H1 (cell line): ENCODE measurements around the gene PDLIM4. TPM values are rescaled to one million over a fixed set of nuclear protein-coding genes. Genes with fewer than 3 reads are reported as not detected.
A peak's percentile ranks its signal among the peaks of the same experiment; 100 is the strongest.

Source experiments
- CTCF ChIA-PET: fragments of 300-600 bp; sonication (Branson Sonifier 250); formaldehyde crosslinking; loops from one replicate; lab custom pipeline; 2021; ENCODE audit not compliant: partially characterized antibody; lab: Charles Lee
- POLR2A ChIA-PET: fragments of 300-600 bp; sonication (Branson Sonifier 250); formaldehyde crosslinking; loops from one replicate; lab custom pipeline; 2021; ENCODE audit warnings: inconsistent platforms; ENCODE audit not compliant: partially characterized antibody; lab: Charles Lee
- DNase-seq, 2 experiments: peaks; one replicate each; pipeline versions ENCODE4 v3.0.0 to v3.0.0-alpha.2; 2010 to 2022; ENCODE audit warnings: low spot score in 2 of 2, low read depth in 1 of 2, mixed read lengths in 1 of 2
- FAIRE-seq: peaks from 2 replicates; lab custom pipeline; 2011; peaks lifted over from hg19 to GRCh38; lab: Jason Lieb, UNC
- H2AFZ ChIP-seq: 2 replicates; pipeline ENCODE4 v1.8.1; 2012; ENCODE audit warnings: low read length, inconsistent platforms
- H2AK5ac ChIP-seq: 2 replicates; pipeline ENCODE4 v1.6.1; 2013; ENCODE audit warnings: low read depth, low read length
- H2BK120ac ChIP-seq: replicated peaks from 2 replicates; pipeline ENCODE3; 2013; ENCODE audit warnings: low read depth, low read length, inconsistent platforms
- H2BK12ac ChIP-seq: 2 replicates; pipeline ENCODE4 v1.6.1; 2013; ENCODE audit warnings: low read depth, low read length
- H2BK15ac ChIP-seq: 2 replicates; pipeline ENCODE4 v1.6.1; 2013; ENCODE audit warnings: low read length
- H2BK20ac ChIP-seq: 2 replicates; pipeline ENCODE4 v1.6.1; 2013; ENCODE audit warnings: low read length
- H2BK5ac ChIP-seq: 2 replicates; pipeline ENCODE4 v1.6.1; 2013; ENCODE audit warnings: low read depth, low read length
- H3K14ac ChIP-seq: 2 replicates; pipeline ENCODE4 v1.6.1; 2013; ENCODE audit warnings: inconsistent platforms; ENCODE audit not compliant: insufficient read length
- H3K18ac ChIP-seq: 2 replicates; pipeline ENCODE4 v1.6.1; 2013; ENCODE audit warnings: low read length; ENCODE audit errors: extremely low read depth
- H3K23ac ChIP-seq: 2 replicates; pipeline ENCODE4 v1.6.1; 2013; ENCODE audit warnings: inconsistent platforms; ENCODE audit not compliant: insufficient read length
- H3K23me2 ChIP-seq: 2 replicates; pipeline ENCODE4 v1.6.1; 2013; ENCODE audit warnings: low read depth, low read length
- H3K27ac ChIP-seq: 2 replicates; pipeline ENCODE4 v1.6.1; 2011; ENCODE audit warnings: low read depth, low read length, inconsistent platforms
- H3K27me3 ChIP-seq, 4 experiments: replicated peaks in 1 of 4; 1 replicate in 1 of 4; 2 replicates in 3 of 4; pipeline versions ENCODE4 v1.6.1 to v1.8.1; 2011 to 2013; ENCODE audit warnings: low read length in 3 of 4, mild to moderate bottlenecking in 3 of 4, inconsistent platforms in 2 of 4, mixed read lengths in 2 of 4, moderate library complexity in 1 of 4; ENCODE audit not compliant: control insufficient read depth in 3 of 4, insufficient read depth in 3 of 4; ENCODE audit errors: extremely low read depth in 1 of 4
- H3K36me3 ChIP-seq, 4 experiments: 2 replicates each; pipeline versions ENCODE4 v1.6.1 to v1.8.1; 2011 to 2013; ENCODE audit warnings: mild to moderate bottlenecking in 4 of 4, low read length in 3 of 4, moderate library complexity in 2 of 4, control low read depth in 1 of 4, inconsistent platforms in 1 of 4; ENCODE audit not compliant: insufficient read depth in 4 of 4, control insufficient read depth in 2 of 4
- H3K4ac ChIP-seq: replicated peaks from 2 replicates; pipeline ENCODE3; 2013; ENCODE audit warnings: low read length, low read depth, mixed read lengths, inconsistent platforms; ENCODE audit not compliant: insufficient read length
- H3K4me1 ChIP-seq, 4 experiments: replicated peaks in 1 of 4; 1 replicate in 1 of 4; 2 replicates in 3 of 4; pipeline versions ENCODE4 v1.6.1 to v1.8.1; 2011 to 2013; ENCODE audit warnings: low read length in 3 of 4, inconsistent platforms in 2 of 4, mixed read lengths in 1 of 4; ENCODE audit not compliant: insufficient read depth in 4 of 4, control insufficient read depth in 3 of 4
- H3K4me2 ChIP-seq, 2 experiments: 2 replicates each; pipeline versions ENCODE4 v1.6.1 to v1.8.1; 2011 to 2013; ENCODE audit warnings: low read depth in 2 of 2, low read length in 2 of 2, control low read depth in 1 of 2, inconsistent platforms in 1 of 2, mild to moderate bottlenecking in 1 of 2; ENCODE audit not compliant: insufficient read depth in 1 of 2
- H3K4me3 ChIP-seq, 4 experiments: fragments of 200-600, 300-600 bp in 1 of 4; sonication (generic), shearing (Covaris generic), sonication (Bioruptor Twin) in 1 of 4; 2 replicates each; pipeline versions ENCODE4 v1.5.1 to v1.8.1; 2011 to 2016; ENCODE audit warnings: low read length in 4 of 4, low read depth in 3 of 4, control low read depth in 2 of 4, inconsistent platforms in 2 of 4, mild to moderate bottlenecking in 2 of 4, mixed read lengths in 1 of 4, moderate library complexity in 1 of 4; ENCODE audit not compliant: insufficient read depth in 2 of 4; ENCODE audit errors: extremely low read depth in 1 of 4
- H3K56ac ChIP-seq: replicated peaks from 2 replicates; pipeline ENCODE3; 2013; ENCODE audit warnings: low read depth, mild to moderate bottlenecking, mixed read lengths, low read length, inconsistent platforms; ENCODE audit not compliant: insufficient read length
- H3K79me1 ChIP-seq: 2 replicates; pipeline ENCODE4 v1.6.1; 2013; ENCODE audit warnings: low read depth, low read length, control low read depth
- H3K79me2 ChIP-seq, 2 experiments: 2 replicates each; pipeline versions ENCODE4 v1.6.1 to v1.8.1; 2012 to 2013; ENCODE audit warnings: low read length in 2 of 2, mild to moderate bottlenecking in 2 of 2, inconsistent platforms in 1 of 2; ENCODE audit not compliant: insufficient read depth in 2 of 2, control insufficient read depth in 1 of 2
- H3K9ac ChIP-seq, 4 experiments: replicated peaks in 1 of 4; 1 replicate in 1 of 4; 2 replicates in 3 of 4; pipeline versions ENCODE4 v1.6.1 to v1.8.1; 2011 to 2013; ENCODE audit warnings: low read depth in 3 of 4, low read length in 3 of 4, control low read depth in 2 of 4, mild to moderate bottlenecking in 2 of 4, moderate library complexity in 2 of 4, inconsistent platforms in 1 of 4; ENCODE audit errors: extremely low read depth in 1 of 4
- H3K9me3 ChIP-seq, 2 experiments: 2 replicates each; pipeline versions ENCODE4 v1.6.1 to v1.8.1; 2012 to 2013; ENCODE audit warnings: mild to moderate bottlenecking in 2 of 2, moderate library complexity in 2 of 2, control low read depth in 1 of 2, inconsistent platforms in 1 of 2, low read depth in 1 of 2, low read length in 1 of 2, mixed read lengths in 1 of 2; ENCODE audit not compliant: insufficient read depth in 2 of 2
- H4K20me1 ChIP-seq, 2 experiments: replicated peaks in 1 of 2; 2 replicates each; pipeline versions ENCODE3 to v1.8.1; 2011 to 2013; ENCODE audit warnings: inconsistent platforms in 2 of 2, low read length in 2 of 2, mild to moderate bottlenecking in 1 of 2; ENCODE audit not compliant: insufficient read depth in 2 of 2, control insufficient read depth in 1 of 2
- H4K5ac ChIP-seq: 2 replicates; pipeline ENCODE4 v1.6.1; 2013; ENCODE audit warnings: low read length, low read depth, mixed read lengths, inconsistent platforms; ENCODE audit not compliant: insufficient read length
- H4K8ac ChIP-seq: 2 replicates; pipeline ENCODE4 v1.8.0; 2013; ENCODE audit warnings: mild to moderate bottlenecking, moderate library complexity, low read length, inconsistent platforms; ENCODE audit not compliant: insufficient read depth; ENCODE audit errors: extremely low read depth
- H4K91ac ChIP-seq: replicated peaks from 2 replicates; pipeline ENCODE3; 2013; ENCODE audit warnings: low read length, mixed read lengths, inconsistent platforms; ENCODE audit not compliant: insufficient read length
- KDM1A ChIP-seq: fragments of 200-600, 300-600 bp; sonication (generic); IDR thresholded peaks from 2 replicates; pipeline ENCODE4 v1.7.1; 2016; ENCODE audit warnings: mild to moderate bottlenecking, low read length, borderline replicate concordance
- POLR2AphosphoS5 ChIP-seq: IDR thresholded peaks from 2 replicates; pipeline ENCODE4 v1.6.1; 2011; ENCODE audit warnings: low read depth, low read length
- RAD21 ChIP-seq, 2 experiments: IDR thresholded peaks in 1 of 2; conservative IDR thresholded peaks in 1 of 2; 2 replicates each; pipeline ENCODE4 v1.6.1; 2011; ENCODE audit warnings: low read depth in 2 of 2, low read length in 2 of 2, improper control_type of control experiment in 1 of 2, inconsistent platforms in 1 of 2, mild to moderate bottlenecking in 1 of 2, moderate library complexity in 1 of 2
- SAP30 ChIP-seq: fragments of 300-600 bp; sonication (generic); IDR thresholded peaks from 2 replicates; pipeline ENCODE4 v1.7.1; 2012; ENCODE audit warnings: low read length, moderate library complexity, mild to moderate bottlenecking, inconsistent platforms; ENCODE audit not compliant: insufficient read depth, insufficient replicate concordance
- SIX5 ChIP-seq: IDR thresholded peaks from 2 replicates; pipeline ENCODE4 v1.6.1; 2011; ENCODE audit warnings: mild to moderate bottlenecking, low read depth, low read length
- SP4 ChIP-seq: IDR thresholded peaks from 2 replicates; pipeline ENCODE4 v1.6.1; 2012; ENCODE audit warnings: low read length, inconsistent platforms
- WGBS, 2 experiments: shearing (Covaris generic) in 1 of 2; methylation state at CpG; one replicate each; pipeline versions ENCODE4 v1.1.6 to v1.1.7; 2013 to 2015; ENCODE audit warnings: low lambda C conversion rate in 2 of 2, mixed read lengths in 2 of 2, inconsistent platforms in 1 of 2, low coverage in 1 of 2, missing lambda C conversion rate in 1 of 2; ENCODE audit not compliant: insufficient replicate concordance in 2 of 2, insufficient coverage in 1 of 2, insufficient read length in 1 of 2; ENCODE audit errors: extremely low coverage in 1 of 2, missing lambda C conversion rate in 1 of 2; 5-methylcytosine and 5-hydroxymethylcytosine counted together
- polyA plus RNA-seq, 7 experiments: library from polyadenylated mRNA; depleted of rRNA in 3 of 7; stranded (reverse) in 5 of 7; unstranded in 2 of 7; fragments of >200 nt in 5 of 7; fragments of 200-250 nt in 2 of 7; gene quantifications; 1 replicate in 5 of 7; 2 replicates in 1 of 7; 4 replicates in 1 of 7; pipeline versions ENCODE4 v1.2.1 to v1.2.3, GENCODE V29; 2011 to 2013; ENCODE audit warnings: missing spikeins in 2 of 7, mixed read lengths in 2 of 7
- total RNA-seq: library from RNA; stranded (reverse); fragmentation: NEBNext Ultra II Directional; extraction: Animal tissue kit (Norgen Biotek cat#: 25700); gene quantifications from 2 replicates; pipeline ENCODE4 v1.2.1, GENCODE V29; 2021
- TF ChIP-seq, protein P1 (sequence below), 3 experiments: IDR thresholded peaks; 1 replicate in 2 of 3; 2 replicates in 1 of 3; pipeline versions ENCODE4 v1.5.1 to v1.6.1; 2011; ENCODE audit warnings: low read length in 3 of 3, mild to moderate bottlenecking in 3 of 3, inconsistent platforms in 2 of 3, low read depth in 1 of 3, moderate library complexity in 1 of 3; ENCODE audit not compliant: insufficient read depth in 1 of 3; ENCODE audit errors: control extremely low read depth in 1 of 3

Gene PDLIM4
- total and polyA plus RNA-seq, 2 of the 8 experiments (the other 6 are each of a cell fraction or from before 2014, with no cell fraction given) = 10.7 to 29.1 TPM

DNA sequence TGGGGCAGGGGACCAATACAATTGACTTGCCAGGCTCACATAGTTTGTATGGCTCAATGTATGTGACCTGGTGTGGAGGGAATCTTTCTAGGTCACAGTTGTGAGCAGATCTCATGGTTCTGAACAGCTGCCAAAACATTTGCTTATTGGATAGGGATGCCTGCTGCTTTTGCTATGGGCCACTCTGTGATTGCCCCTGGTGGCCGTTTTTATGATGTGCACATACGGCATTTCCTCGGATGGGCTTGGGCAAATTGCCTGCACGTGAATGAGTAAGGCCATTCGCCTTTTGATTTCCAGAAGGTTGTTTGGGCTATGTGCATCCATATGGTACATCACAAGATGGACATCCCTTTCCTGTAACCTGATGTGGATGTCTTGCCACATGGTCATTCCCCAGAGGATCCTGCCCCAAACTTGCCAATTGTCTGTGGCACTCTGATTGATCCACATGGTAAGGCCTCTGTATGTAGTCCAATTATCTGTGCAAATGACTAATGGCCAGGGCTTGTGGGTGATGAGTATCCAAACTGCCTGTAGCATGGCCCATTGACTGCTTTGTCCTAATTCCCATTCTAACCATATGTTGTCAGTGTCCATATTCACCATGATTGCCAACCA, 26.0 kb downstream of the PDLIM4 start:
- Histone ChIP-seq H2AFZ (no peak overlapping the region), H3K56ac (no peak overlapping the region), H4K20me1 (no peaks in the 10 kb centered on the region), H2BK15ac (no peak overlapping the region), H3K23me2 (no peaks in the 10 kb centered on the region), H2BK12ac (no peak overlapping the region), H3K4me3 (no peak overlapping the region), H4K8ac (no peak overlapping the region), H3K9me3 (no peaks in the 10 kb centered on the region), H4K5ac (no peak overlapping the region), H3K27ac (no peak overlapping the region), H3K36me3 (no peaks in the 10 kb centered on the region), H2BK20ac (no peak overlapping the region), H3K4me1 (peaks cover 0 to 2% (median under 1%) of the 10 kb centered on the region in 4 experiments; a peak in 2 of 7 replicates), H2BK5ac (no peak overlapping the region), H3K18ac (no peak overlapping the region), H3K4ac (no peak overlapping the region), H3K14ac (no peak overlapping the region), H3K79me2 (no peaks in the 10 kb centered on the region), H3K4me2 (no peak overlapping the region), H3K23ac (no peak overlapping the region), H3K9ac (no peak overlapping the region), H3K27me3 (no peaks in the 10 kb centered on the region), H4K91ac (no peak overlapping the region), H2AK5ac (no peak overlapping the region), H3K79me1 (no peaks in the 10 kb centered on the region), H2BK120ac (no peak overlapping the region)
- 62% methylated on average over 5 of the region's 5 CpGs; no CpG with 5 or more reads in 1 of the 2 experiments for WGBS, 2 experiments
- TF ChIP-seq SP4 (no peak), POLR2AphosphoS5 (no peak), KDM1A (no peak), SIX5 (no peak), SAP30 (no peak), RAD21 (IDR thresholded peaks at IDR 0.05 in 1 of 2, conservative IDR thresholded peaks at IDR 0.05 in 1 of 2; ENCODE audit: low read depth in 2 of 2, low read length in 2 of 2) (peak; percentile 40 to 52; a peak in 3 of 4 replicates)
- TF ChIP-seq, protein P1, sequence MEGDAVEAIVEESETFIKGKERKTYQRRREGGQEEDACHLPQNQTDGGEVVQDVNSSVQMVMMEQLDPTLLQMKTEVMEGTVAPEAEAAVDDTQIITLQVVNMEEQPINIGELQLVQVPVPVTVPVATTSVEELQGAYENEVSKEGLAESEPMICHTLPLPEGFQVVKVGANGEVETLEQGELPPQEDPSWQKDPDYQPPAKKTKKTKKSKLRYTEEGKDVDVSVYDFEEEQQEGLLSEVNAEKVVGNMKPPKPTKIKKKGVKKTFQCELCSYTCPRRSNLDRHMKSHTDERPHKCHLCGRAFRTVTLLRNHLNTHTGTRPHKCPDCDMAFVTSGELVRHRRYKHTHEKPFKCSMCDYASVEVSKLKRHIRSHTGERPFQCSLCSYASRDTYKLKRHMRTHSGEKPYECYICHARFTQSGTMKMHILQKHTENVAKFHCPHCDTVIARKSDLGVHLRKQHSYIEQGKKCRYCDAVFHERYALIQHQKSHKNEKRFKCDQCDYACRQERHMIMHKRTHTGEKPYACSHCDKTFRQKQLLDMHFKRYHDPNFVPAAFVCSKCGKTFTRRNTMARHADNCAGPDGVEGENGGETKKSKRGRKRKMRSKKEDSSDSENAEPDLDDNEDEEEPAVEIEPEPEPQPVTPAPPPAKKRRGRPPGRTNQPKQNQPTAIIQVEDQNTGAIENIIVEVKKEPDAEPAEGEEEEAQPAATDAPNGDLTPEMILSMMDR (IDR thresholded peaks at IDR 0.05; ENCODE audit: control extremely low read depth in 1 of 3, insufficient read depth in 1 of 3, low read depth in 1 of 3, low read length in 3 of 3) = peak; percentile 48 to 76 (median 64)
- peak in 1 of 2 experiments; percentile 59 for DNase-seq
- POLR2A ChIA-PET = interaction anchor here (1.0 kb wide), 1 partner anchor 11 kb away, joined by 5 read pairs; the partner anchor contains the start of gene SLC22A4
- CTCF ChIA-PET = interaction anchor here (0.7 to 4.3 kb wide), 14 partner anchors 8 to 128 kb away, joined by 3 to 33 read pairs (median 6); partner anchors contain the start of gene SLC22A4
- no peak for FAIRE-seq
